AG09309 (cell line): ENCODE results near the gene CAV3.
"Not testable (repeated sequence)": the region's sequence is repeated elsewhere in the genome, so short reads cannot be mapped to it uniquely, and the experiment has no call there.

Experiments
- DNase-seq: peaks from one replicate; pipeline ENCODE4 v3.0.0-alpha.2; 2010; ENCODE audit warnings: low read depth
- H3K4me3 ChIP-seq: 2 replicates; pipeline ENCODE4 v1.5.1; 2011; ENCODE audit warnings: mild to moderate bottlenecking, low read depth, low read length, moderate library complexity; ENCODE audit not compliant: control insufficient read depth
- CTCF ChIP-seq: IDR thresholded peaks from 2 replicates; pipeline ENCODE4 v1.5.1; 2011; ENCODE audit warnings: mild to moderate bottlenecking, low read depth, low read length, inconsistent platforms; ENCODE audit not compliant: insufficient read depth, control insufficient read depth; ENCODE audit errors: missing control alignments

CAV3 gene

GRCh38 chr3:8712045-8712907 lies 21.3 kb upstream of the CAV3 start:
- peak; percentile 69 for DNase-seq
- H3K4me3 ChIP-seq = no peak overlapping the region
- no peak for TF ChIP-seq CTCF

DNA sequence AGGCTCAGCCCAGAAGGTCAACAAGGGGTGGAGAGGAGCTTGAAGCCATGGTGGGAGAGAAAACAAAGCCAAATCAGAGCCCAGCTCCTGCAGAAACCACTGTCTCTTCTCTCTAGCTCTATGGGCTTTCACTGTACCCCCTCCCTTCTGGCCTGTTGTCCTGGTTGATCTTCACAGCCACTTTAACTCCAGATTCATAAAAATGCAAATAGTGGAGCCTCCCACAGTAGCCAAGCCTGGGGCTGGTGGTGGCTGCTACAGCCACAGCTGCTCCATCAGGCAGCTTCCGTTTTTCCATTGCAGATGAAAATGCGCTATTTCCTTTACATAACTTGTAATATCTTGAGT lies 20.7 kb upstream of the CAV3 start:
- no peak overlapping the region for H3K4me3 ChIP-seq
- TF ChIP-seq CTCF = no peak
- no peak for DNase-seq

- TF ChIP-seq CTCF = peak; percentile 32
- no peak for DNase-seq
- H3K4me3 ChIP-seq = no peak overlapping the region
Measured at GRCh38 chr3:8713901-8714759, 19.5 kb upstream of the CAV3 start.

- not testable (repeated sequence) for H3K4me3 ChIP-seq, DNase-seq
Measured at GRCh38 chr3:8715757-8716156, 17.8 kb upstream of the CAV3 start.

DNA sequence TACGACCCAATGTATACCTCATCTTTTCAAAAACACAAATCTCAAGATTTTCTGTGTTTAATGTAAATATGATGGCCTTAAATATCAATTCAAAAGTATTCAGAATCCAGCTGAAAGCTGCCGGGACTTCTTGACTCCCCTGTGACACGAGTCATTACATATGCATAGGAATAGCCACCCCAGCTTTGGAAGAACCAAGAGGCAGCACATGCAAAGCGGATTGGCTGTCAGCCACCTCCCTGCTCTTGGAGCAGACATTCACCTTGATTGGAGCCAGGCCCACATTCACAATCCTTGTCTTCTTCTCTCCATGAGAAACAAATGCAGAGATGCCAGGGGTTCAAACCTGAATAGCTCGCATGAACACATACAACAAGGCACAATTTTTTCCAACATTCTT lies 10.8 kb upstream of the CAV3 start:
- TF ChIP-seq CTCF = no peak
- no peak for DNase-seq
- H3K4me3 ChIP-seq = no peak overlapping the region

DNA sequence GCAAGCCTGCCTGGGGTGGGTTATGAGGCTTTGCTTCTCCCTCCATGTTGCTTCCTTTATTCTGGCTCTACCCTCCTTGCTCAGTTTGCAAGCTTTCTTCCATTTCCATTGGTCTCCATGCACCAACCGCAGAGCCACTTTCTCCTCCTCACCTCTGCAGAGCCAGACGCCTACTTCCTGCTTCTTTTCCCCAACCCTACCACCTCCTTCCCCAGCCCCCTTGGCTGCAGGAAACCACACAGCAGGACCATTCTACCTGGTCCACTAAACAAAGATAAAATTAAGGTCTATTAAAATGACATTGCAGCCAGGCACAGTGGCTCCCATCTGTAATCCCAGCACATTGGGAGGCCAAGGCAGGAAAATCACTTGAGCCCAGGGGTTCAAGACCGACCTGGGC lies 10.0 kb upstream of the CAV3 start:
- no peak for DNase-seq
- no peak overlapping the region for H3K4me3 ChIP-seq
- no peak for TF ChIP-seq CTCF
